Omental fat pad (tissue), 4 donors: ENCODE measurements around the gene RBMS3. TPM values are rescaled to one million over a fixed set of nuclear protein-coding genes. Genes with fewer than 3 reads are reported as not detected.

Experiments
- ATAC-seq: fragments of 150-250 bp; one replicate; pipeline ENCODE4 v1.9.1; 2016; ENCODE audit warnings: mild to moderate bottlenecking, moderate library complexity; ENCODE audit not compliant: low FRiP score
- DNase-seq: peaks from one replicate; pipeline ENCODE4 v3.0.0-alpha.2; 2019; ENCODE audit warnings: low spot score
- CTCF ChIP-seq, 3 donors: fragments of 450-650 bp; IDR thresholded peaks; one replicate each; pipeline ENCODE4 v1.5.1; 2016 to 2017; ENCODE audit warnings: antibody characterized with exemption in 3 of 3, mild to moderate bottlenecking in 3 of 3, moderate library complexity in 2 of 3
- total RNA-seq, 4 donors: library from RNA; depleted of rRNA; stranded (reverse); fragments of >200 nt; gene quantifications; one replicate each; pipeline ENCODE4 v1.1.0, GENCODE V29; 2016

RBMS3 gene
- total RNA-seq, 4 donors from 2014 or later, result 61.5 to 185 (median 120) TPM

- no peak for TF ChIP-seq CTCF (IDR thresholded peaks at IDR 0.05)
- no peak for DNase-seq
- no peak for ATAC-seq
These were observed 38.6 kb upstream of the RBMS3 start for GRCh38 chr3:29242296-29242695.

- DNase-seq, result no peak
- no peak for ATAC-seq
- no peak for TF ChIP-seq CTCF (IDR thresholded peaks at IDR 0.05)
These were observed 35.4 kb upstream of the RBMS3 start for GRCh38 chr3:29245441-29245840.

- DNase-seq (no peak), ATAC-seq (no peak)
- TF ChIP-seq CTCF (IDR thresholded peaks at IDR 0.05), result no peak
These were observed 33.7 kb upstream of the RBMS3 start for GRCh38 chr3:29247088-29247745.

GRCh38 chr3:29249829-29250345 is 31.0 kb upstream of the RBMS3 start:
- ATAC-seq, result no peak
- no peak for TF ChIP-seq CTCF (IDR thresholded peaks at IDR 0.05)

GRCh38 chr3:29255854-29256696 is 24.8 kb upstream of the RBMS3 start:
- no peak for ATAC-seq
- TF ChIP-seq CTCF (IDR thresholded peaks at IDR 0.05), result no peak
- DNase-seq, result no peak

More at GRCh38 chr3:29249829-29250345, 31.0 kb upstream of the RBMS3 start:
- DNase-seq, result no peak

- DNase-seq (no peak), ATAC-seq (no peak)
- TF ChIP-seq CTCF (IDR thresholded peaks at IDR 0.05), result no peak
These were observed 22.7 kb upstream of the RBMS3 start for GRCh38 chr3:29258161-29258560.
